PC-9 (cell line): ENCODE measurements around the gene PRCC.

Experiments used
- CTCF ChIP-seq: fragments of 200-600 bp; sonication (generic); conservative IDR thresholded peaks from 2 replicates; pipeline ENCODE4 v1.6.1; 2017; ENCODE audit warnings: mixed run types, antibody characterized with exemption, mild to moderate bottlenecking, moderate library complexity
- EZH2 ChIP-seq: fragments of 200-600 bp; sonication (generic); IDR thresholded peaks from 2 replicates; pipeline ENCODE4 v1.8.0; 2017; ENCODE audit warnings: antibody characterized with exemption, low read depth

- no peak for TF ChIP-seq CTCF
- no peak for TF ChIP-seq EZH2
Observed at GRCh38 chr1:156847591-156848460, 80.5 kb downstream of the PRCC start.
